ENCODE results near the gene ERLEC1.

Gene ERLEC1

DNA sequence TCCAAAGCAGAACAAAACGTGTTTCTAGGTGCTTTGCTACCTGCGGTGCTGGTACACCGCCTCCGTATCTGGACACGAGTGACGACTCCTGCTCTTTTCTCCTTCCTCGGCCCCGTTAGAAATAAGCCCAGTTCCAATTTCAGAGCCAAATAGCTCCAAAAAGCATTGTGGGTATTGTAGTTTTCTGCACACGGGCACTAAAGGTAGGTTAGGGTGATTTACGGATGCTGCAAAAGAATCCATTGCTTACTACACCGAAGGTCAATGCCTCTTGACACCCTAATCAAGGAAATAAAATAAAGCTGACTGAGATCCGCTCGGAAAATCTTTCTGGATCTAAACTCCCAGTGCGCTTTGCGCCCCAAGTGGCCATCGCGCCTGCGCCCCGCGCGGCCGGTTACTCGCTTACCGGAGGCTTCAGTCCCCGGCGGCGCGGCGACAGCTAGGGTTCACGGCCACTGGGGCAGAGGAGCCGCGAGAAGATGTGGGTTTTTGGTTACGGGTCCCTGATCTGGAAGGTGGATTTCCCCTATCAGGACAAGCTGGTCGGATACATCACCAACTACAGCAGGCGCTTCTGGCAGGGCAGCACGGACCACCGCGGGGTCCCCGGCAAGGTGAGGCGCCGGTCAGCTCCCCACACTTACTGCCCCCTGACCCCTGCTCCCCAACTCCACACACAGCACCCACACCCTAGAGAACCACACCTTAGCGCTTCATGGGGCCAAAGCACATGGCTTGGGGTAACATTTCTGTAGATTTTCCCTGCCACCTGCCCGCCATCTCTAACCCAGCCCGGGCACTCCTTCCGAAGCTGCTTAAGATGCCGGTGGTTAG is 19.2 kb upstream of the ERLEC1 start, which contains the start of gene CHAC2:
Gene CHAC2 (plus strand): TSS at position 400 of the 837 bp plus-strand sequence. CDS start 83 bp downstream, at position 483.
- DNase-seq (ENCODE audit: extremely low read depth, low read depth), result peak; percentile 43
- H3K4me3 ChIP-seq (replicated peaks; ENCODE audit: low read depth, low read length), result peak within 1 kb of the TSS; percentile 89
- TF ChIP-seq, protein P1, sequence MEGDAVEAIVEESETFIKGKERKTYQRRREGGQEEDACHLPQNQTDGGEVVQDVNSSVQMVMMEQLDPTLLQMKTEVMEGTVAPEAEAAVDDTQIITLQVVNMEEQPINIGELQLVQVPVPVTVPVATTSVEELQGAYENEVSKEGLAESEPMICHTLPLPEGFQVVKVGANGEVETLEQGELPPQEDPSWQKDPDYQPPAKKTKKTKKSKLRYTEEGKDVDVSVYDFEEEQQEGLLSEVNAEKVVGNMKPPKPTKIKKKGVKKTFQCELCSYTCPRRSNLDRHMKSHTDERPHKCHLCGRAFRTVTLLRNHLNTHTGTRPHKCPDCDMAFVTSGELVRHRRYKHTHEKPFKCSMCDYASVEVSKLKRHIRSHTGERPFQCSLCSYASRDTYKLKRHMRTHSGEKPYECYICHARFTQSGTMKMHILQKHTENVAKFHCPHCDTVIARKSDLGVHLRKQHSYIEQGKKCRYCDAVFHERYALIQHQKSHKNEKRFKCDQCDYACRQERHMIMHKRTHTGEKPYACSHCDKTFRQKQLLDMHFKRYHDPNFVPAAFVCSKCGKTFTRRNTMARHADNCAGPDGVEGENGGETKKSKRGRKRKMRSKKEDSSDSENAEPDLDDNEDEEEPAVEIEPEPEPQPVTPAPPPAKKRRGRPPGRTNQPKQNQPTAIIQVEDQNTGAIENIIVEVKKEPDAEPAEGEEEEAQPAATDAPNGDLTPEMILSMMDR (IDR thresholded peaks at IDR 0.05; ENCODE audit: low read depth, low read length, missing control alignments), result peak; percentile 36

DNA sequence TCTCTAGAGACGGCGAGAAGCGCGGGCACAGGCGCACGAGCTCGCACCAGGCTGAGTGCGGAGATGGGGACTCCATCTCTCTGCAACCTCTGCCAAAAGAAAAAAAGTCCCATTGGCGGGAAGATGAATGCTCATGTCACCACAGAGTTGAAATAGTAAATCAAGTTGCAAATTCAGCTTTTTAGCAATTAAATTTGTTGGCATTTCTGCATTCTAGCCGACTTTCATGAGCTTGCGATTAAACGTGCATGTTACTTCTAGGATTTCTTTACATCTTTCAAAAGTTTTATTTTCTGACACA is 18.7 kb upstream of the ERLEC1 start:
- TF ChIP-seq, protein P1 (IDR thresholded peaks at IDR 0.05; ENCODE audit: low read depth, low read length, missing control alignments), result no peak
- no peak for DNase-seq (ENCODE audit: extremely low read depth, low read depth)
- H3K4me3 ChIP-seq (replicated peaks; ENCODE audit: low read depth, low read length), result peak overlapping the region; percentile 89

DNA sequence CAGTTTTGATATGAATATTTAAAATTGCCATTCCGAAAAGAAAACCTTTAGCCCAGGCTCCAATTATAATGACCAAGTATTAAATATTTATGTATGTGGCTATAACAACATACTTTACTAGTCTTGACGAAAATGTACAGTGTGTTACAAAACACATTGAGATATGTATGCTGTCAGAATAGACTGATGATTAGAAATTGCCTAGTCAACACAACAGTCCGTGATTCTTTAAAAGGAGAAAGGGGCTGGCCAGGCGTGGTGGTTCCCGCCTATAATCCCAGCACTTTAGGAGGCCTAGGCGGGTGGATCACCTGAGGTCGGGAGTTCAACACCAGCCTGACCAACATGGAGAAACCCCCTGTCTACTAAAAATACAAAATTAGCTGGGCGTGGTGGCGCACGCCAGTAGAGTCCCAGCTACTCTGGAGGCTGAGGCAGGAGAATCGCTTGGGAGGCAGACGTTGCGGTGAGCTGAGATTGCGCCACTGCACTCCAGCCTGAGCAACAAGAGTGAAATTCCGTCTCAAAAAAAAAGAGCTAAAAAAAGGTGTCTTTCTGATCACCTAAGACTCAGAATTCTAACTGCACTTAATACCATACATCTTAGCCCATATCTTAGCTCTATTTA is 17.4 kb upstream of the ERLEC1 start:
- H3K4me3 ChIP-seq (replicated peaks; ENCODE audit: low read depth, low read length), result peak overlapping the region; percentile 89
- TF ChIP-seq, protein P1 (IDR thresholded peaks at IDR 0.05; ENCODE audit: low read depth, low read length, missing control alignments), result no peak
- no peak for DNase-seq (ENCODE audit: extremely low read depth, low read depth)

DNA sequence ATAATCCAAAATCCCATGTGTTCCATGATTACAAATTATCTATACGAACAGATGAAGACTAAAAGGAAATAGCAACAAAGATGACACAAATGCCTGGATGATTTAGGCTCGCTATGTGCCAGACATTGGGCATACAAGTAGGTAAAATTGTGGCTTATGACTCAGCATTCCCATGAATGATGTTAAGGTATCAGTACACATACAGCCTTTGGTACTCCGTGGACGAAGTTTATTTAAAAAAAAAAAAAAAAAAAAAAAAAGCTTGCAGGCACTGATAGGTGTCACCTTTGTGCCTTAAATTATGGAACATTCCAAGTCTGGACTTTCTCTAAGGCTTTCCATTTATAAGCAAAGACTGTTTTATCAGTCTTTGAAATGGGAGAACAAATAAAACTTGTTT is 16.6 kb upstream of the ERLEC1 start:
- TF ChIP-seq, protein P1 (IDR thresholded peaks at IDR 0.05; ENCODE audit: low read depth, low read length, missing control alignments), result no peak
- H3K4me3 ChIP-seq (replicated peaks; ENCODE audit: low read depth, low read length), result no peak overlapping the region
- no peak for DNase-seq (ENCODE audit: extremely low read depth, low read depth)

DNA sequence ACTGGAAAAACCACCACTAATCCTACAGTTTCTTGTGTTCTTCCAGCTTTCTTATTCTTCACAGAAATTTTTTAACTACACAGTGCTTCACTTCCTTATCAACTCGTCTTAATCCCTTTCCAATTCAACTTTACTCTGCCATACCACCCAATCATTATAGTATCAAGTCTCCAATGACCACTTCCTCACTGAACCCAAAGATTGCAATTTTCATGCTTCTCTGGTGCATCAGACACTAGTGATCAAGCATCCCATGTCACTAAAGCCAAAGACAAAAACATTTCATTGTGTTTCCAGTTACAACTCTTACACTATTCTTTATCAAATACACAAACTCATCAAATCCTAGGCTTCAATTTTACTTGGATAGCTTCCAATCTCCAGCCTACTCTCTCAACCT is 9.7 kb upstream of the ERLEC1 start:
- DNase-seq (ENCODE audit: extremely low read depth, low read depth), result no peak
- TF ChIP-seq, protein P1 (IDR thresholded peaks at IDR 0.05; ENCODE audit: low read depth, low read length, missing control alignments), result no peak
- no peak overlapping the region for H3K4me3 ChIP-seq (replicated peaks; ENCODE audit: low read depth, low read length)

DNA sequence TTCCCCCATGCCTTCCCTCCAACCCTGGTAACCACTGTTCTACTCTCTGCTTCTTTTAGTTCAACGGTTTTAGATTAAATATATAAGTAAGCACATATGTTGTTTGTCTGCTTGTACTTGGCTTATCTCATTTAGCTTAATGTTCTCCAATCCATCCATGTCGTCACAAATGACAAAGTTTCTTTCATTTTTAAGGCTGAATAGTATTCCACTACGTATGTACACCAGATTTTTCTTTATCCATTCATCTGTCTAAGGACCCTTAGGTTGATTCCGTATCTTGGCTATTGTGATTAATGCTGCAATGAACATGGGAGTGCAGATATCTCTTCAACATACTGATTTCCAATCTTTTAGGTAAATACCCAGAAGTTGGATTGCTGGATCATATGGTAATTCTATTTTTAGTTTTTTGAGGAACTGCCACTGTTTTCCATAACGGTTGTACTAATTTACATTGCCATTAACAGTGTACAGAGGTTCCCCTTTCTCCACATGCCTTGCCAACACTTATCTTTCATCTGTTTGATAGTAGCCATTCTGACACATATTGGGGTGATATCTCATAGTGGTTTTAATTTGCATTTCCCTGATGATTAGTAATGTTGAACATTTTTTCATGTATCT is 8.2 kb upstream of the ERLEC1 start:
- TF ChIP-seq, protein P1 (IDR thresholded peaks at IDR 0.05; ENCODE audit: low read depth, low read length, missing control alignments), result no peak
- DNase-seq (ENCODE audit: extremely low read depth, low read depth), result no peak
- H3K4me3 ChIP-seq (replicated peaks; ENCODE audit: low read depth, low read length), result no peak overlapping the region
